HL-60 (cell line): ENCODE results near the gene MAPKAPK2.

Experiments
- DNase-seq, 2 experiments: peaks; one replicate each; pipeline ENCODE4 v3.0.0-alpha.2; 2010 to 2020; ENCODE audit warnings: low read depth in 1 of 2, low spot score in 1 of 2
- H3K27ac ChIP-seq: fragments of 250-450 bp; sonication (Bioruptor Pico); replicated peaks from 2 replicates; pipeline ENCODE4 v1.5.1; 2020; ENCODE audit warnings: mild to moderate bottlenecking, moderate library complexity
- H3K27me3 ChIP-seq: fragments of 250-450 bp; sonication (Bioruptor Pico); 2 replicates; pipeline ENCODE4 v1.5.1; 2021; ENCODE audit warnings: mild to moderate bottlenecking, moderate library complexity; ENCODE audit not compliant: insufficient read depth, poor library complexity, severe bottlenecking
- H3K4me3 ChIP-seq: replicated peaks from 2 replicates; pipeline ENCODE4 v1.5.1; 2011; ENCODE audit warnings: mild to moderate bottlenecking, control low read depth, low read length; ENCODE audit not compliant: insufficient read depth
- GABPA ChIP-seq: IDR thresholded peaks from 2 replicates; pipeline ENCODE4 v1.6.1; 2012; ENCODE audit warnings: low read depth
- POLR2AphosphoS5 ChIP-seq: IDR thresholded peaks from 2 replicates; pipeline ENCODE4 v1.6.1; 2012; ENCODE audit warnings: low read depth
- SPI1 ChIP-seq: IDR thresholded peaks from 2 replicates; pipeline ENCODE4 v1.6.1; 2012; ENCODE audit warnings: low read depth, mild to moderate bottlenecking, borderline replicate concordance
- TF ChIP-seq, protein P1 (sequence below): IDR thresholded peaks from 2 replicates; pipeline ENCODE4 v1.6.1; 2012; ENCODE audit warnings: low read depth; ENCODE audit not compliant: insufficient replicate concordance
- TF ChIP-seq, protein P2 (sequence below): IDR thresholded peaks from one replicate; pipeline ENCODE4 v1.5.1; 2011; ENCODE audit warnings: low read length, control low read depth, inconsistent platforms; ENCODE audit not compliant: insufficient read depth

MAPKAPK2 gene

DNA sequence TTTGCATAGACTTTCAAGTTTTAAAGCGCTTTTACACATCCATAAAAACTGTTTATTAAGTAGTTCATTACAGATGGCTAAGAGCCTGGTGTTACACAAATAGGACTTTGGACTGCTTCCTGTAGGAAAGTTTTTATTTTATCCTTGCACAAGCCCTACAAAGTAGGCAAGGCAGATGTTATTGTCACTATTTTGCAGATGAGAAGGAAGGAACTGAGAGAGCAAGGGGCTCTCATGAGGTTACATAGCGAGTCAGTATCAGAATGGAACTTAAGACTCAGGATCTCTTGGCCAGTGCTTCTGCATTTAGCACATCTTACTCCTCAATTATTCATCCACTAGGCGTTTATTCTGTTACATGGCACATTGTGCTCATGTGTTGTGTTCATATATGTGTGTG lies 2.6 kb upstream of the MAPKAPK2 start:
- no peaks in the 10 kb centered on the region for H3K27me3 ChIP-seq
- DNase-seq: no peak
- H3K27ac ChIP-seq: no peak overlapping the region
- TF ChIP-seq, protein P1, sequence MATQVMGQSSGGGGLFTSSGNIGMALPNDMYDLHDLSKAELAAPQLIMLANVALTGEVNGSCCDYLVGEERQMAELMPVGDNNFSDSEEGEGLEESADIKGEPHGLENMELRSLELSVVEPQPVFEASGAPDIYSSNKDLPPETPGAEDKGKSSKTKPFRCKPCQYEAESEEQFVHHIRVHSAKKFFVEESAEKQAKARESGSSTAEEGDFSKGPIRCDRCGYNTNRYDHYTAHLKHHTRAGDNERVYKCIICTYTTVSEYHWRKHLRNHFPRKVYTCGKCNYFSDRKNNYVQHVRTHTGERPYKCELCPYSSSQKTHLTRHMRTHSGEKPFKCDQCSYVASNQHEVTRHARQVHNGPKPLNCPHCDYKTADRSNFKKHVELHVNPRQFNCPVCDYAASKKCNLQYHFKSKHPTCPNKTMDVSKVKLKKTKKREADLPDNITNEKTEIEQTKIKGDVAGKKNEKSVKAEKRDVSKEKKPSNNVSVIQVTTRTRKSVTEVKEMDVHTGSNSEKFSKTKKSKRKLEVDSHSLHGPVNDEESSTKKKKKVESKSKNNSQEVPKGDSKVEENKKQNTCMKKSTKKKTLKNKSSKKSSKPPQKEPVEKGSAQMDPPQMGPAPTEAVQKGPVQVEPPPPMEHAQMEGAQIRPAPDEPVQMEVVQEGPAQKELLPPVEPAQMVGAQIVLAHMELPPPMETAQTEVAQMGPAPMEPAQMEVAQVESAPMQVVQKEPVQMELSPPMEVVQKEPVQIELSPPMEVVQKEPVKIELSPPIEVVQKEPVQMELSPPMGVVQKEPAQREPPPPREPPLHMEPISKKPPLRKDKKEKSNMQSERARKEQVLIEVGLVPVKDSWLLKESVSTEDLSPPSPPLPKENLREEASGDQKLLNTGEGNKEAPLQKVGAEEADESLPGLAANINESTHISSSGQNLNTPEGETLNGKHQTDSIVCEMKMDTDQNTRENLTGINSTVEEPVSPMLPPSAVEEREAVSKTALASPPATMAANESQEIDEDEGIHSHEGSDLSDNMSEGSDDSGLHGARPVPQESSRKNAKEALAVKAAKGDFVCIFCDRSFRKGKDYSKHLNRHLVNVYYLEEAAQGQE: no peak
- no peak for TF ChIP-seq SPI1
- TF ChIP-seq GABPA: no peak
- no peak overlapping the region for H3K4me3 ChIP-seq

DNA sequence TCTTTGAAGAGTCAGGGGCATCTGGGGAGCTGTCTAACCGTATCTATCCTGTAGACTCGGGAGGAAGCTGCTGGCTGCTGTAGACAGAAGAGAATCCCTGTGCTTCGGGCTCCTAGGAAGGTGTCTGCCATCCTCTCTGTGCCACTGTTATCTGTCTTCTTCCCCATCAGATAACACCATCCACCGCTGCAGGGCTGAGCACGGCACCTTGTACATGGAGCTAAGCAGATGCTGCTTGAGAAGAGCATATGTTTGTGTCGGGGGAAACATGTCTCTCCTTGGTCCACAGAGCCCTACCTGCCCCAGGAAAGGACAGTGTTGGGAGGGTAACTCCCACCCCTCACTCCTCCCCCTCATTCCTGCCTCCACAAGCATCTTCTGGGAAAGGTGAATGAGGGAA lies 1.4 kb upstream of the MAPKAPK2 start:
- no peak overlapping the region for H3K4me3 ChIP-seq
- H3K27ac ChIP-seq: no peak overlapping the region
- no peak for TF ChIP-seq GABPA
- TF ChIP-seq, protein P1: no peak
- TF ChIP-seq, protein P2, sequence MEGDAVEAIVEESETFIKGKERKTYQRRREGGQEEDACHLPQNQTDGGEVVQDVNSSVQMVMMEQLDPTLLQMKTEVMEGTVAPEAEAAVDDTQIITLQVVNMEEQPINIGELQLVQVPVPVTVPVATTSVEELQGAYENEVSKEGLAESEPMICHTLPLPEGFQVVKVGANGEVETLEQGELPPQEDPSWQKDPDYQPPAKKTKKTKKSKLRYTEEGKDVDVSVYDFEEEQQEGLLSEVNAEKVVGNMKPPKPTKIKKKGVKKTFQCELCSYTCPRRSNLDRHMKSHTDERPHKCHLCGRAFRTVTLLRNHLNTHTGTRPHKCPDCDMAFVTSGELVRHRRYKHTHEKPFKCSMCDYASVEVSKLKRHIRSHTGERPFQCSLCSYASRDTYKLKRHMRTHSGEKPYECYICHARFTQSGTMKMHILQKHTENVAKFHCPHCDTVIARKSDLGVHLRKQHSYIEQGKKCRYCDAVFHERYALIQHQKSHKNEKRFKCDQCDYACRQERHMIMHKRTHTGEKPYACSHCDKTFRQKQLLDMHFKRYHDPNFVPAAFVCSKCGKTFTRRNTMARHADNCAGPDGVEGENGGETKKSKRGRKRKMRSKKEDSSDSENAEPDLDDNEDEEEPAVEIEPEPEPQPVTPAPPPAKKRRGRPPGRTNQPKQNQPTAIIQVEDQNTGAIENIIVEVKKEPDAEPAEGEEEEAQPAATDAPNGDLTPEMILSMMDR: no peak
- H3K27me3 ChIP-seq: no peaks in the 10 kb centered on the region
- no peak for DNase-seq

DNA sequence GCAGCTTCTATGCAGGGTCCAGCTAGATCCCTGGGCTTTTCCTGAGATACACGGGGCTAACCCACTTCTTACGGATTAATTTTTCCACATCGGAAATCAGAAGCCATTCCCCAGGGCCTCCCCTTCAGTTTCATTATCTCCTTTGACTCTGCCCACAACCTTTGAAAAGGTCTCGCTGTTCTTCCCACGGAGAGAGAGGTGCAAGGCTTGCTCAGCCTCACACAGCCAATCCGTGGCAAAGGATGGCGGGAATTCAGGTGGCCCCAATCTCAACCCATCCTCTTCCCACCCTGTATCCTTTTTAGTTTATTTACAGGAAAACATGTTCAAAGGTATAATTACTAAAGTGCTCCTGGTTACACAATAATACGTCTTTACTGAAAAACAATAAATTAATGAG lies 702 bp upstream of the MAPKAPK2 start:
- no peak overlapping the region for H3K27ac ChIP-seq
- H3K4me3 ChIP-seq: no peak overlapping the region
- H3K27me3 ChIP-seq: no peaks in the 10 kb centered on the region
- no peak for DNase-seq
- TF ChIP-seq, protein P1: no peak
- TF ChIP-seq POLR2AphosphoS5: no peak
- TF ChIP-seq, protein P2: no peak
- no peak for TF ChIP-seq GABPA
- TF ChIP-seq SPI1: no peak

DNA sequence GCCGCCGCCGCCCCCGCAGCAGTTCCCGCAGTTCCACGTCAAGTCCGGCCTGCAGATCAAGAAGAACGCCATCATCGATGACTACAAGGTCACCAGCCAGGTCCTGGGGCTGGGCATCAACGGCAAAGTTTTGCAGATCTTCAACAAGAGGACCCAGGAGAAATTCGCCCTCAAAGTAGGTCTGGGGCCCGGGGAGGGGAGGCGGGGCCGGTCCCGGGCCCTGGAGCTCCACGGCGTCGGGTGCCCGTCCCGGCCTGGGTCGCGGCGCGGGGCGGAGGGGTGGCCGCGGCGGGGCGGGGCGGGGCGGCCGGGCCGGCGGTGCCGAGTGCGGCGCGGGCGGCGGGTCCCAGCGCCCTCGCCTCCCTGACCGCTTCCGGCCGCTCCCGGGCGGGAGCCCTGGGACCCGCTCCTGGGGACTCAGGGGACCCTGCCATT lies 646 bp downstream of the MAPKAPK2 start:
- DNase-seq: peak in 1 of 2 experiments; percentile 27

More for the DNA sequence above, 646 bp downstream of the MAPKAPK2 start:
- Histone ChIP-seq H3K4me3 (peak overlapping the region; percentile 78), H3K27me3 (no peaks in the 10 kb centered on the region), H3K27ac (peak overlapping the region; percentile 73)
- TF ChIP-seq GABPA (no peak), POLR2AphosphoS5 (no peak), SPI1 (no peak)
- TF ChIP-seq, protein P1: no peak
- TF ChIP-seq, protein P2: no peak
